AG10803 (cell line): ENCODE data around the gene CRYGD.

Source experiments
- DNase-seq: peaks from one replicate; pipeline ENCODE4 v3.0.0; 2010; ENCODE audit warnings: low read depth
- H3K4me3 ChIP-seq: 2 replicates; pipeline ENCODE4 v1.5.1; 2011; ENCODE audit warnings: mild to moderate bottlenecking, low read length, control low read depth
- CTCF ChIP-seq: conservative IDR thresholded peaks from 2 replicates; pipeline ENCODE4 v1.5.1; 2011; ENCODE audit warnings: mild to moderate bottlenecking, low read length, control low read depth, inconsistent platforms

The CRYGD gene

DNA sequence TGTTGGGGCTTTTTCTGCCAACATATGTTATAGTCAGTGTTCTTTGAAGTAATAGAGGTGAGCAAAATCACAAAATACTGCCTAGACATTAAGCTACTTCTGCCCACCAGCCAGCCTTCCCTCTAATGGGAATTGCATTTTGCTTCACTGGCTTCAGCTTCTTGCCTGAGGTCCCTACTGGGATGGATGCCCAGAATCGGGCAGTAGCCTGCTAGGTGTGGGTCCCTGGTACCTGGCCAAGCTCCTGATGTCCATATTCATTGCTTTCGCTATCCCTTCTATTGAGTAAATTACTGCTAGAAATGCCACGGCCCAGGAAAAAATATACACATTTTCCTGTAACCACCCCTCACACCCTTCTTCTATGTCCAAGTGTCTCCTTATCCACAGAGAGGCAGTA, 27.0 kb downstream of the CRYGD start:
- DNase-seq = no peak
- no peak overlapping the region for H3K4me3 ChIP-seq
- no peak for TF ChIP-seq CTCF

- H3K4me3 ChIP-seq = no peak overlapping the region
- TF ChIP-seq CTCF = no peak
- no peak for DNase-seq
These were observed 28.2 kb downstream of the CRYGD start for GRCh38 chr2:208096080-208096479.

DNA sequence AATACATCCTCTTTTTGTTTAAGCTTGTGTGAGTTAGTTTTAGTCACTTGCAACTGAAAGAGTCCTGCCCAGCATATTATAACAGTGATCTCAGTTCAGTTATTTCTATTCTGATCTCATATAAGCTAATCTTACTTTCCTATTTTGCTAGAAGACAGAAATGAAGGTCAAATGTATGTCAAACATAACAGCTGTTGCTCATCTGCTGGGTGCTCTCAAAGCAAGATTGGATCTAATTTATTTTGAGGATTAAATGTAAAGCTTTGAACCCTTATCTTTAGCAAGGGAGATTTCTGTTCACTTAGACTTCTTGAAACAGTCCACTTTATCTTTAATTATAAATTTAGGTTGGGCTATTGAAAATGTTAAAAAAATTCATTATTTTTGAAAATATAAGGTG, 31.2 kb downstream of the CRYGD start:
- no peak for DNase-seq
- no peak for TF ChIP-seq CTCF
- no peak overlapping the region for H3K4me3 ChIP-seq

- no peak for DNase-seq
- no peak overlapping the region for H3K4me3 ChIP-seq
- TF ChIP-seq CTCF = no peak
These were observed 32.1 kb downstream of the CRYGD start for GRCh38 chr2:208092093-208092832.

DNA sequence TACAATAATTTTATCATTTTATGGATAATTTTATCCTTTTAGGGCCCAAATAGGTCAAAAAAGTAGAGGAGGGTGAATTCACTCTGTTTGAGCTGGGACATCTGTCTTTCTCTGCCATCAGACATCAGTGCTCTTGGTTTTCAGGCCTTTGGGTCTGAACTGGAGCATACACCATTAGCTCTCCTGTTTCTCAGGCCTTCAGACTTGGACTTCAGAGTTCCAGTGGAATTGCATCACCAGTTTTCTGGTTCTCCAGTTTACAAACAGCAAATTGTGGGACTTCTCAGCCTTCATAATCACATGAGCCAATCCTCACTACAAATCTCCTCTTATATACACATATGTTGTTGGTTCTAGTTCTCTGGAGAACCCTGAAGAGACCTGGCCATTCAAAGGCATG, 33.9 kb downstream of the CRYGD start:
- DNase-seq = no peak
- no peak overlapping the region for H3K4me3 ChIP-seq
- no peak for TF ChIP-seq CTCF

GRCh38 chr2:208086029-208086428, 38.3 kb downstream of the CRYGD start:
- H3K4me3 ChIP-seq = no peak overlapping the region
- TF ChIP-seq CTCF = no peak
- DNase-seq = no peak

DNA sequence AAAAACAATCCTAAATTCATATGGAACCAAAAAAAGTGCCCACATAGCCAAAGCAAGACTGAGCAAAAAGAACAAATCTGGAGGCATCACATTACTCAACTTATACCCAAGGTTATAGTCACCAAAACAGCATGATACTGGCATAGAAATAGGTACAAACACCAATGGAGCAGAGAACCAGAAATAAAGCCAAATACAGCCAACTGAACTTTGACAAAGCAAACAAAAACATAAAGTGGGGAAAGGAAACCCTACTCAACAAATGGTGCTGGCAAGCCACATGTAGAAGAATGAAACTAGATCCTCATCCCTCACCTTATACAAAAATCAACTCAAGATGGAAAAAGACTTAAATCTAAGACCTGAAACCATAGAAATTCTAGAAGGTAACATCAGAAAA, 40.5 kb downstream of the CRYGD start:
- DNase-seq = no peak
- TF ChIP-seq CTCF = no peak

More for the DNA sequence above, 40.5 kb downstream of the CRYGD start:
- no peak overlapping the region for H3K4me3 ChIP-seq
